Chondrocyte (in vitro differentiated cells): Measurements from ENCODE around the gene ABHD12. TPM values are rescaled to one million over a fixed set of nuclear protein-coding genes. Genes with fewer than 3 reads are reported as not detected.

Source experiments
- DNase-seq: peaks from one replicate; pipeline ENCODE4 v3.0.0; 2021; ENCODE audit warnings: mixed read lengths, low spot score
- H3K27ac Mint-ChIP-seq: one replicate; pipeline ENCODE4 v1.8.0; 2021; ENCODE audit warnings: mild to moderate bottlenecking, moderate library complexity, mixed read lengths; ENCODE audit not compliant: unreplicated experiment
- H3K27me3 Mint-ChIP-seq: 2 replicates; pipeline ENCODE4 v1.8.0; 2021; ENCODE audit warnings: low read depth, mixed read lengths
- H3K36me3 Mint-ChIP-seq: 2 replicates; pipeline ENCODE4 v1.8.0; 2021; ENCODE audit warnings: low read depth, mixed read lengths
- H3K4me1 Mint-ChIP-seq: 2 replicates; pipeline ENCODE4 v1.8.0; 2021; ENCODE audit warnings: low read depth, mild to moderate bottlenecking, mixed read lengths
- H3K4me3 Mint-ChIP-seq: one replicate; pipeline ENCODE4 v1.8.0; 2021; ENCODE audit warnings: mild to moderate bottlenecking, moderate library complexity, mixed read lengths; ENCODE audit not compliant: unreplicated experiment
- H3K9me3 Mint-ChIP-seq: 2 replicates; pipeline ENCODE4 v1.8.0; 2021; ENCODE audit warnings: low read depth, mixed read lengths
- total RNA-seq: library from RNA; stranded (reverse); gene quantifications from 3 replicates; pipeline ENCODE4 v1.2.1, GENCODE V29; 2021
- TF ChIP-seq, protein P1 (sequence below): fragments of 200-600 bp; sonication (generic); IDR thresholded peaks from 2 replicates; pipeline ENCODE4 v1.5.0; 2021; ENCODE audit warnings: antibody characterized with exemption, mild to moderate bottlenecking, moderate library complexity

ABHD12 gene
- total RNA-seq, 1 donor from 2014 or later: 49.4 TPM

DNA sequence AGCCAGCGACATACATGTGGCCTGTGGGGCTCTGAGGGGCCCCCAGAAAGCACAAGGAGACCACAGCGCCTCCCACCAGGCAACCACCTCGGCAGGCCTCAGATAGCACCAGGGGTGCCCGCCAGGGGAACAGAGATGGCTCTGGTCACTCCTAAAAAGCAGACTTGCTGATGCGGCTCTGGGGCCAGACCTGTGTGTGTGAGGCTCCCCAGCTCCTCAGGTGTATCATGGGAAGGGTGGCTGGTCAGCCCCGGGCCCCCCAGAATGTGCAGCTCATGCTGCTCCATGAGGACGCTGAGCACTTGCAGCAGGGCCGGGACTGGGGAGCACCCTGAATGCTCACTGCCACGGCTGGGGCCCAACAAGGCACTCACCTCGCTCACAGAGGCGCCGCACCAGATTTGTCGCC is 82.5 kb downstream of the ABHD12 start:
- peaks cover 37% of the 10 kb centered on the region for H3K4me1 Mint-ChIP-seq
- no peaks in the 10 kb centered on the region for H3K27me3 Mint-ChIP-seq
- H3K4me3 Mint-ChIP-seq: no peak overlapping the region
- TF ChIP-seq, protein P1, sequence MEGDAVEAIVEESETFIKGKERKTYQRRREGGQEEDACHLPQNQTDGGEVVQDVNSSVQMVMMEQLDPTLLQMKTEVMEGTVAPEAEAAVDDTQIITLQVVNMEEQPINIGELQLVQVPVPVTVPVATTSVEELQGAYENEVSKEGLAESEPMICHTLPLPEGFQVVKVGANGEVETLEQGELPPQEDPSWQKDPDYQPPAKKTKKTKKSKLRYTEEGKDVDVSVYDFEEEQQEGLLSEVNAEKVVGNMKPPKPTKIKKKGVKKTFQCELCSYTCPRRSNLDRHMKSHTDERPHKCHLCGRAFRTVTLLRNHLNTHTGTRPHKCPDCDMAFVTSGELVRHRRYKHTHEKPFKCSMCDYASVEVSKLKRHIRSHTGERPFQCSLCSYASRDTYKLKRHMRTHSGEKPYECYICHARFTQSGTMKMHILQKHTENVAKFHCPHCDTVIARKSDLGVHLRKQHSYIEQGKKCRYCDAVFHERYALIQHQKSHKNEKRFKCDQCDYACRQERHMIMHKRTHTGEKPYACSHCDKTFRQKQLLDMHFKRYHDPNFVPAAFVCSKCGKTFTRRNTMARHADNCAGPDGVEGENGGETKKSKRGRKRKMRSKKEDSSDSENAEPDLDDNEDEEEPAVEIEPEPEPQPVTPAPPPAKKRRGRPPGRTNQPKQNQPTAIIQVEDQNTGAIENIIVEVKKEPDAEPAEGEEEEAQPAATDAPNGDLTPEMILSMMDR: no peak
- peaks cover 2% of the 10 kb centered on the region for H3K36me3 Mint-ChIP-seq
- peak; percentile 83 for DNase-seq
- H3K27ac Mint-ChIP-seq: peak overlapping the region; percentile 32
- H3K9me3 Mint-ChIP-seq: no peaks in the 10 kb centered on the region

DNA sequence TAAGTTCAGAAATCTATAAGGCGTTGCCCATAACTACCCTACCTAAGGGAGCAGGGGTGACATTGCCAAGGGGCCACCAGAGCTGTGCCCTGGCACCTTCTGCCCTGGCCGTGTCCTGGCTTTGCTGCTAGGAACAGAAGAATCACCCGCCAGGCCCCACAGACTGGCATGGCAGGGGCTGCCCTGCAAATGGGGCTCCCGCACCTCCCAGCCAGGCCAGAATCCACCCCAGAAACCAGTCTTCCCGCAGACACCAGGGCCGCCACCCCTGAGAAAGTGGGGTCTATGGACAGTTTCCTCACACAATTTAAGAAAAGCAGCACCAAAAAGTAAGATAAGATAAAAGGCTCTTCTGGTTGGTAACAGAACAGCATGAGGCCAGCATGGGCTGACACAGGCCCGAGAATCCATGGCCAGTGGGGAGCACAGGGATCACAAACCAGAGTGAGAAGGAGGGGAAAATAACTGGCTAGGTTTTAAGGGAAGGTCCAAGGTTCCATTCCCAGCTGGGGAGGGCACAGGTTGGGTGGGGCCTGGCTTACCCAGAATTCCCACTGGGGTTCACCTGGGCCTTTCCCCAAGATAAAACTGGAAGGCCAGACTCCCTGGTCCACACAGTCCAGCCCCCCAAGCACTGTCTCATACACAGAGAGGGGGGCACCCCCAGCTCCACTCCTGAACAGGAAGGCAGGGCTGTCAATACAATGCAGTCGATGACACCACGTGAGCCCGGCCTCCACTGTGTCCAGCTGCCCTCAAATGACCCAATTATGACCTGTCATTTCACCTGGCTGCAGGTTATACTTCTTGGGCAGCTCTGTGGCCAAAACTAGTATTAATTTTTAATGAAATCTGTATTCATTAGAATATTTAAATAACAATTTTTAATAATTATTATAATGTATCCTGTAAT is 83.4 kb downstream of the ABHD12 start:
- H3K4me3 Mint-ChIP-seq: no peak overlapping the region
- peak; percentile 64 for DNase-seq
- peaks cover 2% of the 10 kb centered on the region for H3K36me3 Mint-ChIP-seq
- H3K27me3 Mint-ChIP-seq: no peaks in the 10 kb centered on the region
- no peaks in the 10 kb centered on the region for H3K9me3 Mint-ChIP-seq
- H3K4me1 Mint-ChIP-seq: peaks cover 36% of the 10 kb centered on the region
- TF ChIP-seq, protein P1: no peak
- H3K27ac Mint-ChIP-seq: no peak overlapping the region

DNA sequence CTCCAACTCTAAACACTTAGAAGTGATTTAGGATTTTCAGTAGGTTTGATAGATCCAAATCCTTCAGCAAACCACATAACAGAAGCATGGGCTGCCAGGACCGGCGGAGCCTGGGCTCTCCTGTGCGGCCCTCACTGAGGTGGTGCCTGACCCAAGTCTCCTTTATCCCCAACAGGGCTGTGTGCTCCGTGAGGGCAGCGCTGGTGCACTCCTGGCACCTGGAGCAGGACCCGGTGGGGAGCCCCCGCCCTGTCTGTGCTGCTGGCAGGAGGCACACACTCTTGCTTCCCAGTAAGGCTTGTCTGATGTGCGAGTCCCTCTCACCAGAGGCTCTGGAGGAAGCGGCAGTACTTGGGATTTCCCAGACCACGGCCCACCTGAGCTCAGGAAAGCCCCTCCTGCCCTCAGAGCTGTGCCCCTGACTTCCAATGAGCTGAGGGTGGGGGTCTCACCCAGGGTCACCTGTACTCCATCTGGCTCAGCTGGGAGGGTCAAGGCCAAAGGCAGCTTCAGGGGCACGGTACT is 86.5 kb downstream of the ABHD12 start:
- Mint-ChIP-seq H3K4me3 (no peak overlapping the region), H3K9me3 (no peaks in the 10 kb centered on the region), H3K27me3 (no peaks in the 10 kb centered on the region), H3K36me3 (peaks cover 2% of the 10 kb centered on the region), H3K27ac (no peak overlapping the region), H3K4me1 (peaks cover 12% of the 10 kb centered on the region)
- TF ChIP-seq, protein P1: no peak
- DNase-seq: no peak

DNA sequence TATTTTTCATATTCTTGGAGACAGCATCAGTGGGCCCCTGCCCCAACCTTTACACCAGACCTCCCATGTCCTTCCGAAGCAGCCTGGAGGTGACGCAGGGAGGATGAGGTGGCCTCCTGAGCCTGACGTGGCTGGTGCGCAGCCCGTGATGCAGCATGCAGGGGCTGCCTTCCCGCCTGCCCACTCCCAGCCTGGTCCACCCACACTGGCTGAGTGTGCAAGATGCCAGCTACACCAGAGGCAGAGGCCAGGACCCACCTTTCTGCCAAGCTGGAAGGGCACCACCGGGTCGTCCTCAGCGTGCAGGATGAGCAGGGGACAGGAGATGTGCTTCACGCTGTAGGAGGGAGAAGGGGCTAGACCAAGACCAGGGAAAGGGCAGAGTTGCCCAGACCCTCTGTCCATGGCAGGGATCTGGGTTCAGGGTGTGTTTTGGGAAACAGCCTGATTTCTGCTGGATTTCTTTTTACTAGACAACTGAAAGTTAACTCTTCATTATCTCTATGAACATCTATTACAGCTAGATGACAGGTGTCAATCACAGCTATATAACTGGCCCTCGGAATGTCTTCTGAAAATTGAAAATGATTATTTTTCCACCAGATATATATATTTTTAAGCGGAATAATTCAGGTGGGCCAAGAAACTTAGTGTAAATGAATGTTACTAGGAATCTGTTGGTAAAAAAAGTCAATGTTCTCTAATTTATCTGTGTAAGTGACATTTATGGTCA is 87.2 kb downstream of the ABHD12 start:
- Mint-ChIP-seq H3K4me3 (no peak overlapping the region), H3K4me1 (peaks cover 7% of the 10 kb centered on the region), H3K27me3 (no peaks in the 10 kb centered on the region), H3K27ac (no peak overlapping the region), H3K36me3 (peaks cover 2% of the 10 kb centered on the region), H3K9me3 (no peaks in the 10 kb centered on the region)
- TF ChIP-seq, protein P1: no peak
- no peak for DNase-seq

DNA sequence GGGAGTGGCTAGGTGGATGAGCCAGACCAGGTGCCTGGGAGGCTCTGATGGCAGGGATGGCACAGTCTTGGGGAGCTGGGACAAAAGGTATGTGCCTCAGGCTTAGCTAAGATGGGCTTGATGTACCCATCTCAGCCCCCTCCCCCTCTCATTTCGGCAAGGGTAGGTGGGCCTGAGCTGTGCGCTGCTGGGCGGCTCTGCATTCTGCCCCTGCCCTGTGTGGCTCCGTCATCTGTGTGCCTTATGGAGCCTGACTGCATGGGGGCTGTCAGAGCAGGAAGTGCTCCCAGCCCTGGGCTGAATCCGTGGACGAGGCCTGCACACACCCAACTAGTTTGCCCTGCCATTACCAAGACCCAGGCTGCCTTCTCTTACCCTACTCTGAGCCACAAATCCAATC is 88.0 kb downstream of the ABHD12 start:
- DNase-seq: no peak
- TF ChIP-seq, protein P1: no peak
- peaks cover 7% of the 10 kb centered on the region for H3K36me3 Mint-ChIP-seq
- peaks cover 7% of the 10 kb centered on the region for H3K4me1 Mint-ChIP-seq
- no peak overlapping the region for H3K27ac Mint-ChIP-seq
- no peaks in the 10 kb centered on the region for H3K27me3 Mint-ChIP-seq
- no peaks in the 10 kb centered on the region for H3K9me3 Mint-ChIP-seq
- H3K4me3 Mint-ChIP-seq: no peak overlapping the region
